Body of pancreas (tissue), 4 donors: ENCODE results near the gene GALNTL6.

Source experiments
- CTCF ChIP-seq, 7 experiments: fragments of 450-650 bp in 4 of 7; fragments of 200-600 bp in 3 of 7; sonication (generic) in 3 of 7; IDR thresholded peaks; one replicate each; pipeline ENCODE4 v1.5.1; 2016 to 2019; ENCODE audit warnings: antibody characterized with exemption in 7 of 7
- POLR2A ChIP-seq, 3 donors: fragments of 450-650 bp; IDR thresholded peaks; one replicate each; pipeline ENCODE4 v1.6.1; 2016; ENCODE audit warnings: antibody characterized with exemption in 3 of 3, mild to moderate bottlenecking in 2 of 3

GRCh38 chr4:172630280-172630679 is 817.1 kb downstream of the GALNTL6 start:
- no peak for TF ChIP-seq CTCF (IDR thresholded peaks at IDR 0.05)
- no peak for TF ChIP-seq POLR2A (IDR thresholded peaks at IDR 0.05)
